Measurements from ENCODE around the gene TEX36.

DNA sequence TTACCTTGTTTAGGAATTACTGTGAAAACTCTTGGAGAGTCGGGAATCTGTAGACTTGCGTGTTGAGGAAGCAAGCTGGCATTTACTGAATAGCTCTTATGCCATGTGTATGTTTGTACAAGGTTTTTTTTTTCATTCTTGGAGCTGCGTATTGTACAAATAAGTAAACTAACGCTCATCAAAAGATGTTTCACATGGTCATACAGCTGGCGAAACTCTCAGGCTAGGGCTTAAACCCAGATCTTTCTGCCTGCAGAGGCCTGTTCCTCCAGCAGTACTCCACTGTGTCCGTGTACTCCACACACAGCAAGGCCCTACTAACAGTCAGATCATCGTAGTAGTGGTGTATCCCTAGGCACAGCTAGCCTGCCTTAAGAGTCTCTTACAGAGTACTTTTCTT is 44.0 kb upstream of the TEX36 start:
- no peak for TF ChIP-seq POLR2AphosphoS5 (IDR thresholded peaks at IDR 0.05; ENCODE audit: low read depth, low read length)
- no peak for TF ChIP-seq POLR2A (IDR thresholded peaks at IDR 0.05; ENCODE audit: low read depth, low read length)
- no peak for TF ChIP-seq POU2F2 (IDR thresholded peaks at IDR 0.05; ENCODE audit: low read depth, low read length)

All from GM12891 (cell line).